Neural cell (in vitro differentiated cells): ENCODE results near the gene CADPS2. TPM values are rescaled to one million over a fixed set of nuclear protein-coding genes. Genes with fewer than 3 reads are reported as not detected.

ENCODE experiments used
- H2AFZ ChIP-seq: fragments of 200-600, 300-800 bp; sonication (generic), shearing (Covaris generic); 2 replicates; pipeline ENCODE4 v1.6.0; 2014; ENCODE audit warnings: low read depth, mild to moderate bottlenecking, antibody characterized with exemption, low read length, moderate library complexity
- H3F3A ChIP-seq: fragments of 200-600 bp; shearing (Covaris generic); 2 replicates; pipeline ENCODE4 v1.6.1; 2016; ENCODE audit warnings: mild to moderate bottlenecking, moderate library complexity, mixed read lengths, antibody characterized with exemption, low read length; ENCODE audit not compliant: insufficient read depth, poor library complexity, severe bottlenecking
- H3K27ac ChIP-seq: fragments of 200-600, 300-800 bp; sonication (generic), shearing (Covaris generic); 2 replicates; pipeline ENCODE4 v1.5.1; 2014; ENCODE audit warnings: mild to moderate bottlenecking, low read length, moderate library complexity
- H3K27me3 ChIP-seq: fragments of 300-800, 200-600 bp; sonication (generic), shearing (Covaris generic); 2 replicates; pipeline ENCODE4 v1.6.0; 2014; ENCODE audit warnings: mild to moderate bottlenecking, low read depth, low read length, moderate library complexity; ENCODE audit not compliant: insufficient read depth
- H3K36me3 ChIP-seq: fragments of 300-800, 200-600 bp; sonication (generic), shearing (Covaris generic); 2 replicates; pipeline ENCODE4 v1.5.1; 2014; ENCODE audit warnings: mild to moderate bottlenecking, antibody characterized with exemption, low read length, moderate library complexity; ENCODE audit not compliant: insufficient read depth
- H3K4me2 ChIP-seq: fragments of 300-800, 200-600 bp; sonication (generic), shearing (Covaris generic); 2 replicates; pipeline ENCODE4 v1.6.0; 2014; ENCODE audit warnings: mild to moderate bottlenecking, low read length
- H3K4me3 ChIP-seq: fragments of 300-800, 200-600 bp; sonication (generic), shearing (Covaris generic); 2 replicates; pipeline ENCODE4 v1.5.1; 2014; ENCODE audit warnings: mild to moderate bottlenecking, low read length, moderate library complexity
- H3K79me2 ChIP-seq: fragments of 200-600 bp; shearing (Covaris generic); replicated peaks from 2 replicates; pipeline ENCODE4 v1.6.0; 2014; ENCODE audit warnings: mild to moderate bottlenecking, low read length, moderate library complexity; ENCODE audit not compliant: insufficient read depth
- H3K9ac ChIP-seq: fragments of 300-800, 200-600 bp; sonication (generic), shearing (Covaris generic); 2 replicates; pipeline ENCODE4 v1.6.1; 2016; ENCODE audit warnings: mild to moderate bottlenecking, low read length, mixed read lengths
- H3K9me2 ChIP-seq: fragments of 200-600 bp; shearing (Covaris generic); 2 replicates; pipeline ENCODE4 v1.6.1; 2016; ENCODE audit warnings: mild to moderate bottlenecking, low read length, mixed read lengths; ENCODE audit not compliant: insufficient read depth
- H3K9me3 ChIP-seq: fragments of 200-600, 300-800 bp; sonication (generic), shearing (Covaris generic); 2 replicates; pipeline ENCODE4 v1.6.1; 2016; ENCODE audit warnings: mild to moderate bottlenecking, mixed run types, low read length, moderate library complexity, mixed read lengths
- H4K20me1 ChIP-seq: fragments of 200-600 bp; shearing (Covaris generic); 2 replicates; pipeline ENCODE4 v1.6.1; 2016; ENCODE audit warnings: mild to moderate bottlenecking, mixed run types; ENCODE audit not compliant: insufficient read depth
- CTCF ChIP-seq: fragments of 450-650 bp; IDR thresholded peaks from 2 replicates; pipeline ENCODE4 v1.5.1; 2014; ENCODE audit warnings: antibody characterized with exemption, mild to moderate bottlenecking, moderate library complexity; ENCODE audit not compliant: poor library complexity, severe bottlenecking
- EP300 ChIP-seq: fragments of 450-650 bp; conservative IDR thresholded peaks from 2 replicates; pipeline ENCODE4 v1.6.1; 2014; ENCODE audit warnings: antibody characterized with exemption, mild to moderate bottlenecking, moderate library complexity; ENCODE audit not compliant: poor library complexity, severe bottlenecking
- EZH2 ChIP-seq: fragments of 200-600, 300-800 bp; shearing (Covaris generic), sonication (generic); IDR thresholded peaks from 2 replicates; pipeline ENCODE4 v1.6.1; 2014; ENCODE audit warnings: antibody characterized with exemption, low read length, borderline replicate concordance, mild to moderate bottlenecking; ENCODE audit not compliant: insufficient read depth, poor library complexity, severe bottlenecking
- POLR2AphosphoS5 ChIP-seq: IDR thresholded peaks from 2 replicates; pipeline ENCODE4 v1.6.1; 2012
- RAD21 ChIP-seq: fragments of 450-650 bp; conservative IDR thresholded peaks from 2 replicates; pipeline ENCODE4 v1.6.1; 2014; ENCODE audit warnings: antibody characterized with exemption, mild to moderate bottlenecking, moderate library complexity
- REST ChIP-seq: IDR thresholded peaks from 2 replicates; pipeline ENCODE4 v1.6.1; 2012; ENCODE audit warnings: borderline replicate concordance
- SMC3 ChIP-seq: fragments of 450-650 bp; conservative IDR thresholded peaks from 2 replicates; pipeline ENCODE4 v1.6.1; 2014; ENCODE audit warnings: antibody characterized with exemption, mild to moderate bottlenecking, moderate library complexity; ENCODE audit not compliant: poor library complexity
- polyA plus RNA-seq: library from polyadenylated mRNA; depleted of rRNA; stranded (reverse); fragments of >200 nt; gene quantifications from 2 replicates; pipeline ENCODE4 v1.2.3, GENCODE V29; 2014

Gene CADPS2
- polyA plus RNA-seq, 1 donor from 2014 or later = 5.9 TPM

- TF ChIP-seq REST (no peak), POLR2AphosphoS5 (peak; percentile 54), SMC3 (no peak), EZH2 (no peak), RAD21 (no peak), CTCF (no peak), EP300 (no peak)
- Histone ChIP-seq H3K27me3 (peaks cover 91% of the 10 kb centered on the region), H4K20me1 (no peaks in the 10 kb centered on the region), H3K36me3 (no peaks in the 10 kb centered on the region), H3K9me3 (no peaks in the 10 kb centered on the region), H2AFZ (no peak overlapping the region), H3K79me2 (peaks cover 96% of the 10 kb centered on the region), H3K4me3 (peak overlapping the region; percentile 1), H3K9ac (no peak overlapping the region), H3K27ac (no peak overlapping the region), H3K9me2 (no peaks in the 10 kb centered on the region), H3K4me2 (no peak overlapping the region), H3F3A (no peaks in the 10 kb centered on the region)
These were observed 583.3 kb downstream of the CADPS2 start for GRCh38 chr7:122302761-122303530.

- H4K20me1 ChIP-seq = no peaks in the 10 kb centered on the region
- peaks cover 95% of the 10 kb centered on the region for H3K79me2 ChIP-seq
- TF ChIP-seq REST = no peak
- TF ChIP-seq POLR2AphosphoS5 = peak; percentile 18
- H3K9me3 ChIP-seq = no peaks in the 10 kb centered on the region
- H3K36me3 ChIP-seq = no peaks in the 10 kb centered on the region
- H3K9ac ChIP-seq = no peak overlapping the region
- no peak overlapping the region for H3K4me2 ChIP-seq
- H3K27me3 ChIP-seq = peaks cover 82% of the 10 kb centered on the region
- no peaks in the 10 kb centered on the region for H3K9me2 ChIP-seq
- no peaks in the 10 kb centered on the region for H3F3A ChIP-seq
- H2AFZ ChIP-seq = no peak overlapping the region
- no peak overlapping the region for H3K27ac ChIP-seq
- peak overlapping the region; percentile 37 for H3K4me3 ChIP-seq
These were observed 584.2 kb downstream of the CADPS2 start for GRCh38 chr7:122301858-122302760.
